HAP-1 (cell line): ENCODE measurements around the gene PRPF18.

Source experiments
- DNase-seq, 2 experiments: peaks; one replicate each; pipeline ENCODE4 v3.0.0-alpha.2; 2016 to 2020; ENCODE audit warnings: low spot score in 2 of 2
- H3K27me3 ChIP-seq: fragments of 250-450 bp; sonication (Bioruptor Pico); 2 replicates; pipeline ENCODE4 v1.5.1; 2020; ENCODE audit warnings: low read depth, mild to moderate bottlenecking, moderate library complexity
- H3K36me3 ChIP-seq: fragments of 250-450 bp; sonication (Bioruptor Pico); replicated peaks from 2 replicates; pipeline ENCODE4 v1.5.1; 2020; ENCODE audit warnings: mild to moderate bottlenecking
- H3K4me1 ChIP-seq: fragments of 250-450 bp; sonication (Bioruptor Pico); 2 replicates; pipeline ENCODE4 v1.5.1; 2020; ENCODE audit warnings: mild to moderate bottlenecking
- H3K4me3 ChIP-seq: fragments of 250-450 bp; sonication (Bioruptor Pico); 2 replicates; pipeline ENCODE4 v1.5.1; 2020; ENCODE audit warnings: mild to moderate bottlenecking, moderate library complexity
- H3K9me3 ChIP-seq: fragments of 250-450 bp; sonication (Bioruptor Pico); 2 replicates; pipeline ENCODE4 v1.5.1; 2020; ENCODE audit warnings: mild to moderate bottlenecking, moderate library complexity
- in situ Hi-C: fragments of 300-500 bp; cut with MboI; formaldehyde crosslinking; loops from 3 replicates; pipeline ENCODE4 v1.14.3; 2020; ENCODE audit warnings: low sequenced_read_pairs, inconsistent platforms, mixed read lengths

PRPF18 gene

DNA sequence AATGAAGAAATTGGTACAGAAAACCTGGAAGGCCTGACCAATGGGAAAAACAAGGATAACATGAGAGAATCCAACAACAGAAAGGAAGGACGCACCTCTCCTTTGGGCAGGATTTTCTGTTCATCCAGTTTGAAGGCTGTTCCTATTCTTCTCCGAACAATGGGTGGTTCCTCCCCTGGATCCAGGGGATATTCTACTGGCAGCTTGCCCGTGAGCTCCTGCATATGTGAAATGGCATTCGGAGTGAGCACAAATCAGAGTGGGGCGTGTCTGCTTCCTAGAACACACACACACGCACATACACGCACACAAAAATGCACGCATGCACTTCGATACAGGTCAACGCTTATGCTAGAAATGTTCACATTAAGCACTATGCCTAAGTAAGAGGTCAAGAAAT, 83.5 kb downstream of the PRPF18 start:
- Histone ChIP-seq H3K27me3 (no peaks in the 10 kb centered on the region), H3K36me3 (no peaks in the 10 kb centered on the region), H3K9me3 (no peaks in the 10 kb centered on the region), H3K4me3 (no peak overlapping the region), H3K4me1 (no peaks in the 10 kb centered on the region)
- in situ Hi-C loops: no loop called here
- peak; percentile 24 to 59 for DNase-seq

DNA sequence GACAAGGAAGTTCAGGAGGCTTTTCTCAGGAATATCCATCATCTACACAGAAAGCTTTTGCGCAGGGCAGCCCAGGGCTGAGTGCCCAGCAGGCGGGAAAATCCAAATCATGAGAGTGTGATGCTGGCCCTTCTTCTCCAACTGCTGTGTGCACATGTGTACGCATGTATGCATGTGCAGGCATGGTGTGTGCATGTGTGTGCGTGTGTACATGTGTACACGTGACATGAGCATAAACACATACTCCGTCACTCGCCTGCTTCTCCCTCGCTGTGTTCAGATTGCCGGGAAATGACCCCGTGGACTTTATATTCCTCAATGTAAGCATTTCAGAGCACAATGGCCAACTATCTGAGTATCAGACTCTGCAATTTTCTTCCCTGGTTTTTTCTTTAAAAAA, 85.1 kb downstream of the PRPF18 start:
- H3K9me3 ChIP-seq: no peaks in the 10 kb centered on the region
- H3K4me1 ChIP-seq: no peaks in the 10 kb centered on the region
- DNase-seq: no peak
- no peak overlapping the region for H3K4me3 ChIP-seq
- in situ Hi-C loops: no loop called here
- no peaks in the 10 kb centered on the region for H3K27me3 ChIP-seq
- H3K36me3 ChIP-seq: no peaks in the 10 kb centered on the region

DNA sequence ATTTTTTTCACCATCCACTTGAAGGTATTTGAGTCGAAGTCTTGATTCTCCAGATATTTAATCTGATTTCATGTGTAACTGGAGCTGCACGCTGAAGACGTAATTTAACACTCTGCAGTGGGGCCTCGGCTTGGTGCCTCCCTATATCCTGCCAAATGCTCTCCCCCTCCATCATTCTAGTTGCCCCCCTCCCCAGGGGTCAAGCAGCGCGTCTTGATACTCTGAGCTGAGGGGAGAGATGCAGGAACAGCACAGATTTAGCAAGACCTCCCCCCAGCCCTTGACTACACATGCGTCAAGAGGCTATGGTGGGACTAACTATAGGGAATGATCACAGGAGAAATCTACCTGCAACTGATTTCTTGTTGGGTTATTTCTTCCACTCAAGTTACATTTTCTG, 85.8 kb downstream of the PRPF18 start:
- Histone ChIP-seq H3K9me3 (no peaks in the 10 kb centered on the region), H3K36me3 (no peaks in the 10 kb centered on the region), H3K4me1 (no peaks in the 10 kb centered on the region), H3K4me3 (no peak overlapping the region), H3K27me3 (no peaks in the 10 kb centered on the region)
- in situ Hi-C loops: no loop called here
- DNase-seq: no peak

DNA sequence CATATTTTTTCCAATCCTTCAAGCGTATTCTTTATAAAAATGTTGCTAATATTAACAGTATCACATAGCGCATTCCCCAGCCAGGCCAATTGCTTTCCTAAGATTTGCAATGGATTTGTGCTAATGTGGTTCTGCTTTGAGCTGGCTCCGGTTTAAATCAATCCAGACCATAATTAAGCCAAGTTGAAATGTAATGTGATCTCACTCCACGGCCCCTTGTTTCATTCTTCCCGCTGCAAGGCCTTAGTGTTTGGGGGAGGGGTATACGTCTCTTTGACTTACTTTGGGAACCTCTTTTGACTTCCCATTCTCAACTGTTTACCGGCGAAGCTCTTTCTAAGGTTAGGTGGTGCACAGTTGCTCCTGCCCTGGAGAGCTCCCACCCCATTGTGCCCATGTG, 86.4 kb downstream of the PRPF18 start:
- H3K9me3 ChIP-seq: no peaks in the 10 kb centered on the region
- H3K4me1 ChIP-seq: no peaks in the 10 kb centered on the region
- in situ Hi-C loops: no loop called here
- no peak overlapping the region for H3K4me3 ChIP-seq
- DNase-seq: no peak
- H3K36me3 ChIP-seq: no peaks in the 10 kb centered on the region
- no peaks in the 10 kb centered on the region for H3K27me3 ChIP-seq

DNA sequence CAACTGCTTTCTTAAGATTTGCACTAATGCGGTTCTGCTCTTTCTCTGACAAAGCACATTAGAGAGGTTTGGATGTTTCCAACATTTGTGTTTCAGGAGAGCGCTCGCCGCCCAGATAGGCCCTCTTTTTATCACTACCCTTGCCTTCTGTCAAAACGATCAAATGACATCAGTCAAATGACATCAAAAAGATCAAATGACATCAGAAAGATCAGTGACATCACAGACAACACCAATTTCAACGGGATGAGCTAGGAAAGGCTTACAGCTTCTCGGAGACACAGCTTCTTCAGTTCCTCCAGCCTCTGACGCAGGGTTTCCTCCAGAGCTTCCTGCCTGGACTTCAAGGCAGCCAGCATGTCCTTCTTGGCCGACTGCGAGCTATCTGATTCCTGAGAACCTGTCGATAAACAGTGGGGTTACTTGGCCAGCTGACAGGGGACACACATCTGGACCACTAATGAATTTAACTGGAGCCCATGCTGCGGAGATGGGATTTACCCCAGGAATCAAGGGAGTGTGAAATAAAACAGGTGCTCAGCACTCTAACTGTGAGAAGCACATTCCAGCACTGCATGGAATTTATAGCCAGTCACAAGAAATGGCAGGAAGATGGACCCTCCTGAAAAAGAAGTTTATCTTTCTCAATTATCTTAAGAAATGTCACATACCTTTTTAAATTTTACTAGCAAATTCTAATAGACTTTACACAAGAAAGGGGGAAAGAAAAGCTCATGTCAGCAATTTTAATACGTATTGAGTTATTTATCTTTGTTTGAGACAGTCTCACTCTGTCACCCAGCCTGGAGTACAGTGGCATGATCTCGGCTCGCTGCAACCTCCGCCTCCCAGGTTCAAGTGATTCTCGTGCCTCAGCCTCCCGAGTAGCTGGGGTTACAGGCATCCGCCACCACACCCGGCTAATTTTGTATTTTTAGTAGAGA, 88.2 kb downstream of the PRPF18 start:
- DNase-seq: no peak
- H3K36me3 ChIP-seq: no peaks in the 10 kb centered on the region
- H3K4me3 ChIP-seq: no peak overlapping the region
- H3K27me3 ChIP-seq: no peaks in the 10 kb centered on the region
- in situ Hi-C loops: no loop called here
- no peaks in the 10 kb centered on the region for H3K4me1 ChIP-seq
- no peaks in the 10 kb centered on the region for H3K9me3 ChIP-seq

DNA sequence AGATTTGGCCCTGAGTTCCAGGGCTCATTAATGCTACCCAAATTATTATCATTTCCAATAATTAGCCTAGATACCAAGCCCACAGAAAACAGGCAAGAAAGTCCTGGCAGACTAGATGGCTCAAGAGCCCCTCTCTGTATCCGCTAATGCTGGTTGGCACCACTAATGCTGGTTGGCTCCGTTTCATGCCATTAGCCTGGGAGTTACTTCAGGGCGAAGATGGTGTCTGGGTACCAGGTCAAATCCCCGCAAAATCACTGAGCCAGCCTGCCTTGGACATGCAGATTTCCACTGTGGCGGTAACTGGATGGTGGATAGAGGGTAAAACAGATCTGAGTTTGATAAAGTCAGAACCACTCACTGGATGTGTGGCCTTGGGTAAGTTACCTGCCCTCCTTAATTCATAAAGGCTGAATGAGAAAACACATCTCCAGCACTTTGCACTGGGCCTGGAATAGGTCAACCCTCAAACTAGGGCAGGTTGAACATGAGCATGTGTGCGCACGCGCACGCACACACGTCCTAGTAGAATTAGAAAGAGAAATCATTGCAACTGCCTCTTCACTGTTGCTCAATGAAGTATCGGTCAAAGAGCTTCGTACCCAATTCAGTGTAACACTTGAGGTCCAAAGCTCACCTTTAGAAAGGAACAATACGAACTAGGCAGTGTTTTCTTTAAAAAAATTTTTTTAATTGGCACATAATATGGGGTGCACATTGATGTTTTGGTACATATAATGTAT, 91.5 kb downstream of the PRPF18 start:
- DNase-seq: no peak
- H3K36me3 ChIP-seq: no peaks in the 10 kb centered on the region
- no peaks in the 10 kb centered on the region for H3K27me3 ChIP-seq
- H3K4me1 ChIP-seq: no peaks in the 10 kb centered on the region
- H3K4me3 ChIP-seq: no peak overlapping the region
- in situ Hi-C loops: no loop called here
- no peaks in the 10 kb centered on the region for H3K9me3 ChIP-seq
